ENCODE data around the gene BRSK2. TPM values are rescaled to one million over a fixed set of nuclear protein-coding genes. Genes with fewer than 3 reads are reported as not detected.
"Not testable (repeated sequence)": the region's sequence is repeated elsewhere in the genome, so short reads cannot be mapped to it uniquely, and the experiment has no call there.

BRSK2 gene
- total and polyA plus RNA-seq, 2 of the 4 experiments (the other 2 are of a cell fraction), result 0.18 to 0.62 TPM

GRCh38 chr11:1358931-1359330 is 30.8 kb upstream of the BRSK2 start:
- intact Hi-C loops (cut with micrococcal nuclease), result not testable (repeated sequence)

More at GRCh38 chr11:1358931-1359330, 30.8 kb upstream of the BRSK2 start:
- in situ Hi-C loops (cut with MboI; ENCODE audit: low sequenced_read_pairs); ATAC-seq (ENCODE audit: low read depth); H4K8ac ChIP-seq (ENCODE audit: low read depth in 2 of 2, low read length in 2 of 2); BruUV-seq (replicated peaks); H3K79me1 ChIP-seq (ENCODE audit: low read depth in 1 of 2, low read length in 2 of 2); H4K91ac ChIP-seq (ENCODE audit: insufficient read depth, low read depth, low read length); H2AK5ac ChIP-seq (ENCODE audit: low read depth, low read length); CTCF ChIA-PET; POLR2A ChIA-PET (ENCODE audit: unreplicated experiment); H2AK9ac ChIP-seq (replicated peaks; ENCODE audit: low read depth, low read length, poor library complexity); H3K23ac ChIP-seq (ENCODE audit: low read depth, low read length); H3K9me3 ChIP-seq (ENCODE audit: control insufficient read depth, insufficient read depth, low read length); H3K27ac ChIP-seq (ENCODE audit: insufficient read depth, low read length); H3K14ac ChIP-seq (replicated peaks; ENCODE audit: low read depth, low read length); H2BK120ac ChIP-seq (ENCODE audit: low read depth, low read length); H3K4ac ChIP-seq (ENCODE audit: low read depth, low read length); H3K36me3 ChIP-seq (ENCODE audit: control insufficient read depth, insufficient read depth, low read length); dilution Hi-C loops (cut with HindIII; ENCODE audit: low sequenced_read_pairs, unreplicated experiment); H3K9me1 ChIP-seq (ENCODE audit: insufficient read depth, low read length); H3K4me3 ChIP-seq (ENCODE audit: insufficient read depth, low read depth, low read length); DNase-seq; H4K20me1 ChIP-seq (ENCODE audit: insufficient read depth, low read length); H2AFZ ChIP-seq (replicated peaks; ENCODE audit: low read length, poor library complexity); H3K18ac ChIP-seq (ENCODE audit: low read depth, low read length); H2BK20ac ChIP-seq (ENCODE audit: low read depth, low read length); H3K56ac ChIP-seq (ENCODE audit: extremely low read depth, insufficient read depth, low read length); H3K4me1 ChIP-seq (ENCODE audit: control insufficient read depth, insufficient read depth, low read length); H4K5ac ChIP-seq (ENCODE audit: low read depth, low read length); H2BK15ac ChIP-seq (ENCODE audit: low read depth, low read length); H2BK5ac ChIP-seq (ENCODE audit: low read depth, low read length, poor library complexity, severe bottlenecking); H3K9ac ChIP-seq (ENCODE audit: low read depth, low read length); H3K4me2 ChIP-seq (ENCODE audit: low read depth, low read length): not testable (repeated sequence)
- H3K27me3 ChIP-seq (ENCODE audit: control insufficient read depth, insufficient read depth, low read length), result peaks cover 19% of the 10 kb centered on the region; the same call in 1 of the 2 replicates
- no CpG with 5 or more reads among the region's 17 CpGs for WGBS, 2 experiments (ENCODE audit: extremely low coverage in 2 of 2, insufficient read length in 1 of 2)

All from IMR-90 (cell line).